NCI-H2081 (cell line): ENCODE data around the gene CREBBP.

Source experiments
- DNase-seq, 2 experiments: peaks; one replicate each; lab custom pipeline; 2025; lab: John Stamatoyannopoulos, UW

The CREBBP gene

GRCh38 chr16:3767333-3767986, 113.1 kb downstream of the CREBBP start:
- no peak for DNase-seq

- no peak for DNase-seq
Measured at GRCh38 chr16:3766177-3766576, 114.3 kb downstream of the CREBBP start.

GRCh38 chr16:3764409-3764808, 116.1 kb downstream of the CREBBP start:
- DNase-seq, result no peak

- DNase-seq, result no peak
Measured at GRCh38 chr16:3762107-3762750, 118.3 kb downstream of the CREBBP start.

GRCh38 chr16:3761375-3762106, 119.0 kb downstream of the CREBBP start:
- DNase-seq, result no peak

- no peak for DNase-seq
Measured at GRCh38 chr16:3760518-3760917, 120.0 kb downstream of the CREBBP start.

GRCh38 chr16:3759736-3760135, 120.8 kb downstream of the CREBBP start:
- no peak for DNase-seq

GRCh38 chr16:3756113-3756512, 124.4 kb downstream of the CREBBP start:
- no peak for DNase-seq

GRCh38 chr16:3755249-3755648, 125.3 kb downstream of the CREBBP start:
- no peak for DNase-seq

- no peak for DNase-seq
Measured at GRCh38 chr16:3754772-3755171, 125.7 kb downstream of the CREBBP start.

- DNase-seq, result no peak
Measured at GRCh38 chr16:3754081-3754703, 126.3 kb downstream of the CREBBP start.

- no peak for DNase-seq
Measured at GRCh38 chr16:3752984-3753383, 127.5 kb downstream of the CREBBP start.

- no peak for DNase-seq
Measured at GRCh38 chr16:3751878-3752277, 128.6 kb downstream of the CREBBP start.

GRCh38 chr16:3748307-3748706, 132.2 kb downstream of the CREBBP start:
- no peak for DNase-seq

- DNase-seq, result no peak
Measured at GRCh38 chr16:3745751-3746355, 134.7 kb downstream of the CREBBP start.

- DNase-seq, result no peak
Measured at GRCh38 chr16:3744018-3744417, 136.5 kb downstream of the CREBBP start.

GRCh38 chr16:3740934-3741333, 139.6 kb downstream of the CREBBP start:
- DNase-seq, result no peak

- DNase-seq, result no peak
Measured at GRCh38 chr16:3740186-3740585, 140.3 kb downstream of the CREBBP start.

GRCh38 chr16:3739636-3740035, 140.9 kb downstream of the CREBBP start:
- no peak for DNase-seq

- DNase-seq, result no peak
Measured at GRCh38 chr16:3738541-3738940, 142.0 kb downstream of the CREBBP start.

GRCh38 chr16:3738128-3738527, 142.4 kb downstream of the CREBBP start:
- DNase-seq, result no peak

GRCh38 chr16:3737181-3737580, 143.3 kb downstream of the CREBBP start:
- DNase-seq, result no peak
